ENCODE data around the gene FTHL17. TPM values are rescaled to one million over a fixed set of nuclear protein-coding genes. Genes with fewer than 3 reads are reported as not detected.

Gene FTHL17
- total RNA-seq, 4 donors from 2014 or later = not detected

DNA sequence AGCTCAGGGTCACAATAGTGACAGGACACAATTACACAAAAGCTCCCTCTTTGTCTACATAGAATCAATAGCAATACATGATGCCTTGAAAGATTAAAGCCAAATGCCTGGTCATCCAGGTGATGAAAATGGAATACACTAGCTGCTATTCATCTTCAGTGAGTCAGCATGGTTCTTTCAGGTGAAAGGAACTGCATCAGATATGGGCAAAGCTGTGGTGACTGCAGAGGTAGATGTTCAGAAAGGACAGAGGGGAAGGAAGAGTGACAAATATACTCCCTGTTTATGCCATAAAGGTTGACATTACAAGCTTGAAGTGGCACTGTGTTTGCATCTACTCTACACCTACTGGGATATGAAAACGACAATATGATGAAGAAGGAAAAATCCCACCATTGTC lies 20.0 kb upstream of the FTHL17 start:
- 59 to 71% methylated on average over 1 of the region's 1 CpG for WGBS, 2 donors
- no peak overlapping the region for H3K4me3 ChIP-seq (ENCODE audit: low read depth, poor library complexity, severe bottlenecking)
- DNase-seq (ENCODE audit: low spot score in 2 of 2) = no peak
- intact Hi-C loops (cut with DNase I; ENCODE audit: low total_unique reads) = loop anchor here (5.0 kb wide), 1 partner anchor 1045 kb away; no protein-coding TSS in a partner anchor
- no peak for TF ChIP-seq POLR2A (IDR thresholded peaks at IDR 0.05)

DNA sequence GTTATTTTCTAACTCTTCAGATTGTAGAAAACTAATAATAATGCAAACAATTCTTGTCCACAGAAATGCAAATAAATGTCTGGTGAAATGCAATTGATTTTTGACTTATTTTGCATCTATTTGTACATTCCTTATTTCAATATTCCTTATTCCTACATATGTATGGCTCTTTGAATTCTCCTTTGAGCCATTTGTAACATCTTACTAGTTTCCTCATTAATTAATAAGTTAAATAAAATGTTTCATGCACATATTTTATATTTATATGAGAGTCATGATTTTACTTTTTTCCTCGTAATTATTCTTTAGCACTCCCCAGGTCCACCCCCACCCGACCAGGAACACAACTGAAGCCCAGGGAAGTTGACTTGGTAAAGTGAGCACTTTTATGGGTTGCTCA lies 2.7 kb upstream of the FTHL17 start:
- no peak overlapping the region for H3K4me3 ChIP-seq (ENCODE audit: low read depth, poor library complexity, severe bottlenecking)
- TF ChIP-seq CTCF (IDR thresholded peaks at IDR 0.05) (no peak), POLR2A (IDR thresholded peaks at IDR 0.05) (no peak)
- intact Hi-C loops (cut with DNase I; ENCODE audit: low total_unique reads) = no loop called here
- DNase-seq (ENCODE audit: low spot score in 2 of 2) = no peak
- 64 to 94% methylated on average over 2 of the region's 2 CpGs for WGBS, 2 donors

GRCh38 chrX:31071262-31071661 lies 579 bp downstream of the FTHL17 start:
- no peak overlapping the region for H3K4me3 ChIP-seq (ENCODE audit: low read depth, poor library complexity, severe bottlenecking)
- WGBS, 2 donors = 46 to 78% methylated on average over 8 to 17 of the region's 18 CpGs
- intact Hi-C loops (cut with DNase I; ENCODE audit: low total_unique reads) = no loop called here
- TF ChIP-seq POLR2A (IDR thresholded peaks at IDR 0.05) = no peak
- no peak for TF ChIP-seq CTCF (IDR thresholded peaks at IDR 0.05)
- DNase-seq (ENCODE audit: low spot score in 2 of 2) = no peak

DNA sequence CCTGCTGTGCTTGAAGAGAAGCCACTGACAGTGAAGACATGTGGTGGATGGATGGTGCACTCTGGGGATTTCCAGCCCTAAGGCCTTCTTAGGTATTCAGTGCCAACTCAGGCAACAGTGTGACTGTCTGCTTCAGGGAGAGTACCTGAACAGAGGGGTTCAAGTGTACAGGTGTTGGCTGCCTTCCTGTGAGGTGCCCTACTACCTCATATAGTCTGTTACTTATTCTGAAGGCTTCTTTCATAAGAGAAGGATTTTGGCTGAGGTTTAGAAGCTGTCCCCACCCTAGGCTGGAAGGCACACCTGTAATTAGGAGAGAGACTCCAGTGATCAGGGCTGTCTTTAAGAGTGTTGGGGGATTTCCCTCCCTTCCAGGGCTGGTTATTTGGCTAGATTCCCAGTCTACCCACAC lies 1.8 kb downstream of the FTHL17 start:
- H3K4me3 ChIP-seq (ENCODE audit: low read depth, poor library complexity, severe bottlenecking) = no peak overlapping the region
- no peak for DNase-seq (ENCODE audit: low spot score in 2 of 2)
- TF ChIP-seq CTCF (IDR thresholded peaks at IDR 0.05) (no peak), POLR2A (IDR thresholded peaks at IDR 0.05) (no peak)
- intact Hi-C loops (cut with DNase I; ENCODE audit: low total_unique reads) = no loop called here

- no peak overlapping the region for H3K4me3 ChIP-seq (ENCODE audit: low read depth, poor library complexity, severe bottlenecking)
- intact Hi-C loops (cut with DNase I; ENCODE audit: low total_unique reads) = no loop called here
- WGBS, 2 donors = 95 to 100% methylated on average over 1 of the region's 1 CpG
- TF ChIP-seq POLR2A (IDR thresholded peaks at IDR 0.05) (no peak), CTCF (IDR thresholded peaks at IDR 0.05) (no peak)
- DNase-seq (ENCODE audit: low spot score in 2 of 2) = no peak
Measured at GRCh38 chrX:31063114-31063513, 8.7 kb downstream of the FTHL17 start.

DNA sequence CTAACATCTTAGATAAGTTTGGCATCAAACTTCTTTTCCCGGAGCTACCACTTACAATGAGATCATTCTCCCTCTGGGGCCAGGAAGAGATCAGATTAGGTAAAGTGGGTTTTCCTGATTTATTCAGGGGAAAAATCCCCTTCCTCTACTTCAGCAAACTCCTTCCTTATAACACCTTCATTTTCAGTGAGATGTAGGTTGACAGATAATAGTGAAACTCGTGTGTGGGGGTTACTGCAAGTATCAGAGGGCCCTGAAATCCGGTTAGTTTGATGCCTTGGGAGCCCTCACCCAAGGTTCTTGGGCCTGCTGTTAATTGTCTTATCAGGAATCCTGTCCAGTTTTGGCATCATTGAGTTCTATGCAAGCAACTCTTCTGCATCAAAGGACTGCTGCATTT lies 10.8 kb downstream of the FTHL17 start:
- DNase-seq (ENCODE audit: low spot score in 2 of 2) = no peak
- intact Hi-C loops (cut with DNase I; ENCODE audit: low total_unique reads) = no loop called here
- no peak for TF ChIP-seq CTCF (IDR thresholded peaks at IDR 0.05)
- H3K4me3 ChIP-seq (ENCODE audit: low read depth, poor library complexity, severe bottlenecking) = no peak overlapping the region
- WGBS, 2 donors = 44 to 54% methylated on average over 3 of the region's 3 CpGs
